WERI-Rb-1 (cell line): ENCODE measurements around the gene MBOAT2.
"Not testable (repeated sequence)": the region's sequence is repeated elsewhere in the genome, so short reads cannot be mapped to it uniquely, and the experiment has no call there.

ENCODE experiments used
- DNase-seq: peaks from one replicate; pipeline ENCODE4 v3.0.0-alpha.2; 2020
- H3K27ac ChIP-seq: fragments of 250-450 bp; sonication (Bioruptor Pico); 2 replicates; pipeline ENCODE4 v1.5.1; 2020; ENCODE audit warnings: mild to moderate bottlenecking, moderate library complexity
- H3K27me3 ChIP-seq: fragments of 250-450 bp; sonication (Bioruptor Pico); 2 replicates; pipeline ENCODE4 v1.5.1; 2021; ENCODE audit warnings: mild to moderate bottlenecking, low read depth, moderate library complexity; ENCODE audit not compliant: insufficient read depth, severe bottlenecking
- H3K36me3 ChIP-seq: fragments of 250-450 bp; sonication (Bioruptor Pico); 2 replicates; pipeline ENCODE4 v1.5.1; 2020; ENCODE audit warnings: mild to moderate bottlenecking, moderate library complexity
- H3K4me3 ChIP-seq: 2 replicates; pipeline ENCODE4 v1.5.1; 2011; ENCODE audit warnings: low read depth, mild to moderate bottlenecking, control low read depth, low read length
- H3K9me3 ChIP-seq: fragments of 250-450 bp; sonication (Bioruptor Pico); 2 replicates; pipeline ENCODE4 v1.5.1; 2021; ENCODE audit warnings: mild to moderate bottlenecking, moderate library complexity; ENCODE audit not compliant: severe bottlenecking
- TF ChIP-seq, protein P1 (sequence below): IDR thresholded peaks from 2 replicates; pipeline ENCODE4 v1.5.1; 2011; ENCODE audit warnings: low read depth, mild to moderate bottlenecking, control low read depth, inconsistent platforms, low read length

Gene MBOAT2

DNA sequence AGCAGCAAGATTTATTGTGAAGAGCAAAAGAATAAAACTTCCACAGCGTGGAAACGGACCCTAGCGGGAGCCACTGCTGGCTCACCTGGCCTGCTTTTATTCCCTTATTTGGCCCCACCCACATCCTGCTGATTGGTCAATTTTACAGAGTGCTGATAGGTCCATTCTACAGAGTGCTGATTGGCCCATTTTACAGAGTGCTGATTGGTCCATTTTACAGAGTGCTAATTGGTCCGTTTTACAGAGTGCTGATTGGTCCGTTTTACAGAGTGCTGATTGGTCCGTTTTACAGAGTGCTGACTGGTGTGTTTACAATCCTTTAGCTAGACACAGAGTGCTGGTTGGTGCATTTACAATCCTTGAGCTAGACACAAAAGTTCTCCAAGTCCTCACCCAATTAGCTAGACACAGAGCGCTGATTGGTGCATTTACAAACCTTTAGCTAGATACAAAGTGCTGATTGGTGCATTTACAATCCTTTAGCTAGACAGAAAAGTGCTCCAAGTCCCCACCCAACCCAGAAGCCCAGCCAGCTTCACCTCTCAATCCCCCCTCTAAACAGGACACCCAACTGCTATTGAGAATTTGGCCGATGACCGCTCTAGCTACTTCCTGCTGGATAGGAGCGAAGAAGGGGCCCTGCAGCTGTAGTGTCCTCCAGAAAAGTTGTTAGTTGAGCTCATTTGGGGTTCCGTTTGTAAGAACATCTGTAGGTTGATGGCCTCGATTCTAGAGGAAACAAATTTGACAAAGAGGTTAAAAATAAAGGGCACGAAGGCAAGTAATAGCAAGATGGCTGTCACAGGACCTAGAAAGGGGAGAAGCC, 108.2 kb downstream of the MBOAT2 start:
- H3K4me3 ChIP-seq, H3K9me3 ChIP-seq, H3K27ac ChIP-seq, H3K27me3 ChIP-seq, DNase-seq: not testable (repeated sequence)
- H3K36me3 ChIP-seq: peaks cover 16% of the 10 kb centered on the region

DNA sequence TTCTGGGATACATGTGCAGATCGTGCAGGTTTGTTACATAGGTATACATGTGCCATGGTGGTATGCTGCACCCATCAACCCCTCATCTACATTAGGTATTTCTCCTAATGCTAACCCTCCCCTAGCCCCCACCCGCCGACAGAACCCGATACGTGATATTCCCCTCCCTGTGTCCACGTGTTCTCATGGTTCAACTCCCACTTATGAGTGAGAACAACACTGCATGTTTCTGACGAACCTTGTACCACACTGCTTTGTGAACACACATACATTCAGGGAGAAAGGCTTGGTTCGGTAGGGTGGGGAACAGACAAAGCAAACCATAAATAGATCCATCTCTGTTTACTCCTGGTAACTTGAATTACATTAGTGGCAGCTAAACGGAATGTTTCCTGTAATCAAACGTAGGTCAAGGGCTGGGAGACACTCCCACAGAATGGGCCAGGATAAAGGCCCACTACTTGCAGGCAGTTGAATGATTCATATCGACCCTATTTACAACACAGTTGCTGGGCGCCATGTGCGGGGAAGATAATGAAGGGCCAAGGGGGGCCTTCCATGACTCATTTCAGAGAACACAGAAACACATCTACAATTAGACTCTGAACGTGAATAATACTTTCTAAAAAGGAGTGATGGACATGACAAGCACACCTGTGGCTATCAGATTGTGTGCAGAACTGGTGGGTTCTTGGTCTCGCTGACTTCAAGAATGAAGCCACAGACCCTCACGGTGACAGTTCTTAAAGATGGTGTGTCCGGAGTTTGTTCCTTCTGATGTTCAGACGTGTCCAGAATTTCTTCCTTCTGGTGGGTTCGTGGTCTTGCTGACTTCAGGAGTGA, 109.3 kb downstream of the MBOAT2 start:
- no peak overlapping the region for H3K27ac ChIP-seq
- no peak for DNase-seq

DNA sequence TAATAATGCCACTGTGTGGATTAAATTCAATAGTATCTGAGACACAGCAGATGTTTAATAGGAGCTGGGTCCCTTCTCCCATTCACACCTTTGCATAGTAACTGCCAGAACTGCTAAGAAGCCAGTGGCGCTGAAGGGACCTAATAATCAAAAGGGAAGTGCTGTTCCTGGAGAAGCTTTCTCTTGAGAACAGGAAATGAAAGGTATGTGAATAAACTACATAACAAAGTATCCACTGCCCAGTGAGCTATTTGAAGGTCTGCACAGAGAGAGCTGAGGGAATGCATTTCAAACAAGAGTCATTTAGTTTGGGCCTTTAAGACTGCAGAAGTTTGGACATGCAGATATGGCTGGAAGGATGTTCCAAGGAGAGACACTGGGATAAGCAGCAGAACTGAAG, 110.0 kb downstream of the MBOAT2 start:
- peaks cover 16% of the 10 kb centered on the region for H3K36me3 ChIP-seq
- peaks cover 6% of the 10 kb centered on the region for H3K9me3 ChIP-seq
- H3K27me3 ChIP-seq: no peaks in the 10 kb centered on the region
- no peak overlapping the region for H3K4me3 ChIP-seq
- no peak overlapping the region for H3K27ac ChIP-seq
- TF ChIP-seq, protein P1, sequence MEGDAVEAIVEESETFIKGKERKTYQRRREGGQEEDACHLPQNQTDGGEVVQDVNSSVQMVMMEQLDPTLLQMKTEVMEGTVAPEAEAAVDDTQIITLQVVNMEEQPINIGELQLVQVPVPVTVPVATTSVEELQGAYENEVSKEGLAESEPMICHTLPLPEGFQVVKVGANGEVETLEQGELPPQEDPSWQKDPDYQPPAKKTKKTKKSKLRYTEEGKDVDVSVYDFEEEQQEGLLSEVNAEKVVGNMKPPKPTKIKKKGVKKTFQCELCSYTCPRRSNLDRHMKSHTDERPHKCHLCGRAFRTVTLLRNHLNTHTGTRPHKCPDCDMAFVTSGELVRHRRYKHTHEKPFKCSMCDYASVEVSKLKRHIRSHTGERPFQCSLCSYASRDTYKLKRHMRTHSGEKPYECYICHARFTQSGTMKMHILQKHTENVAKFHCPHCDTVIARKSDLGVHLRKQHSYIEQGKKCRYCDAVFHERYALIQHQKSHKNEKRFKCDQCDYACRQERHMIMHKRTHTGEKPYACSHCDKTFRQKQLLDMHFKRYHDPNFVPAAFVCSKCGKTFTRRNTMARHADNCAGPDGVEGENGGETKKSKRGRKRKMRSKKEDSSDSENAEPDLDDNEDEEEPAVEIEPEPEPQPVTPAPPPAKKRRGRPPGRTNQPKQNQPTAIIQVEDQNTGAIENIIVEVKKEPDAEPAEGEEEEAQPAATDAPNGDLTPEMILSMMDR: no peak
- DNase-seq: no peak

More for the DNA sequence above, 109.3 kb downstream of the MBOAT2 start:
- Histone ChIP-seq H3K27me3 (no peaks in the 10 kb centered on the region), H3K36me3 (peaks cover 16% of the 10 kb centered on the region), H3K9me3 (peaks cover 6% of the 10 kb centered on the region), H3K4me3 (no peak overlapping the region)
- TF ChIP-seq, protein P1: no peak

DNA sequence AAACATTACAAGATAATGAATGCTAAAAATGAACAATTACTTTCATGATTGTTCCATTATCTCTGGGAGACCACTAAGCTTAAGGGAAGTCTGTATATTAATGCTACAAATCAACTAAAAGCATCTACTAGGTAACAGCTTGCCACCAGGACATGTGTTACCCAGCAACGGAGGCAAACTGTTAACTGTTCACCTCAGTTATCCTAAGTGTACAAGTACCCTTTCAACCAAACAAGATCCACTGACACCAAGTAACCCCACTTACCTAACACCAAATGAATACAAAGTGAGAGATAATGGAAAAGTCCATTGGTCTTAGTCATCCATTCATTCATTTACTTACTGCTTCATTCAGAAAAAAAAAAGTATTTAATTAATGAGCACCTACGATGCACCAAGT, 111.4 kb downstream of the MBOAT2 start:
- Histone ChIP-seq H3K36me3 (peaks cover 18% of the 10 kb centered on the region), H3K4me3 (no peak overlapping the region), H3K27me3 (no peaks in the 10 kb centered on the region), H3K9me3 (peaks cover 6% of the 10 kb centered on the region), H3K27ac (no peak overlapping the region)
- no peak for DNase-seq
- TF ChIP-seq, protein P1: no peak

DNA sequence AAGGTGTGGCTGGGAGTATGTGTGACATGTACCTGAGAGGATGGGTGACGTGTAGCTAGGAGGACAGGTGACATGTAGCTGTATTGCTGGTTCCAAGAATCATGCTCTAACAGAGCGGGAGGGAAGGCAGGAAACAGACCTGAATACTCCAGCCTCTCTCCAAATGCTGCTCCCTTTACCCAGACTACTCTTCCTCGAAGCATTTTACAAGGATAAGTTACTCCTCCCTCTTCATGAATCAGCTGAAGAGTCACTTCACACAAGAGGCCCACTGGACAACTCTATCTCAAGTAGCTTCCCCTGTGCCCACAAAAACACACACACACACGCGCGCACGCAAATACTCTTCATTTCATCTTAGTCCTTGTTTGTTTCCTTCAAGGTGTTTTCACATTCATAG, 113.5 kb downstream of the MBOAT2 start:
- peaks cover 12% of the 10 kb centered on the region for H3K36me3 ChIP-seq

More for the DNA sequence above, 113.5 kb downstream of the MBOAT2 start:
- H3K9me3 ChIP-seq: no peaks in the 10 kb centered on the region
- no peak overlapping the region for H3K4me3 ChIP-seq
- H3K27ac ChIP-seq: no peak overlapping the region
- TF ChIP-seq, protein P1: no peak
- no peak for DNase-seq
- no peaks in the 10 kb centered on the region for H3K27me3 ChIP-seq
